PC-3 (cell line): Measurements from ENCODE around the gene SCN1A. TPM values are rescaled to one million over a fixed set of nuclear protein-coding genes. Genes with fewer than 3 reads are reported as not detected.

Source experiments
- ATAC-seq: fragments of 200-7000 bp; cut with Tn5 transposase; 2 replicates; pipeline ENCODE4 v1.9.1; 2020; ENCODE audit warnings: mild to moderate bottlenecking, moderate library complexity
- BruUV-seq: library from RNA; stranded (reverse); fragments of 400-500 nt; replicated peaks from 2 replicates; lab custom pipeline; 2021; lab: Mats Ljungman, UMichigan
- CTCF ChIA-PET: fragments of 300-600 bp; sonication (Branson Sonifier 250); formaldehyde crosslinking; loops from one replicate; lab custom pipeline; 2022; ENCODE audit warnings: antibody characterized with exemption; lab: Charles Lee
- POLR2A ChIA-PET: fragments of 300-600 bp; sonication (Branson Sonifier 250); formaldehyde crosslinking; loops from one replicate; lab custom pipeline; 2022; ENCODE audit warnings: antibody characterized with exemption; ENCODE audit not compliant: unreplicated experiment; lab: Charles Lee
- DNase-seq: peaks from one replicate; pipeline ENCODE4 v3.0.0-alpha.2; 2015
- H2AFZ ChIP-seq: fragments of 300-600 bp; sonication (generic); 2 replicates; pipeline ENCODE4 v1.6.0; 2016; ENCODE audit warnings: antibody characterized with exemption, low read length
- H3F3A ChIP-seq: fragments of 300-600 bp; sonication (generic); one replicate; pipeline ENCODE4 v1.6.0; 2017; ENCODE audit warnings: antibody characterized with exemption, low read length, control low read depth, mild to moderate bottlenecking; ENCODE audit not compliant: unreplicated experiment
- H3K27ac ChIP-seq: fragments of 300-600 bp; sonication (generic); 2 replicates; pipeline ENCODE4 v1.5.1; 2016; ENCODE audit warnings: mild to moderate bottlenecking, low read length
- H3K27me3 ChIP-seq: fragments of 300-600 bp; sonication (generic); 2 replicates; pipeline ENCODE4 v1.6.1; 2016; ENCODE audit warnings: low read length, mixed read lengths
- H3K36me3 ChIP-seq: fragments of 300-600 bp; sonication (generic); 2 replicates; pipeline ENCODE4 v1.6.1; 2016; ENCODE audit warnings: low read depth, mixed run types, low read length, mixed read lengths
- H3K4me1 ChIP-seq: fragments of 300-600 bp; sonication (generic); 2 replicates; pipeline ENCODE4 v1.5.1; 2016; ENCODE audit warnings: low read length; ENCODE audit not compliant: insufficient read depth
- H3K4me2 ChIP-seq: fragments of 300-600 bp; sonication (generic); 2 replicates; pipeline ENCODE4 v1.6.0; 2016; ENCODE audit warnings: low read length
- H3K4me3 ChIP-seq: fragments of 300-600 bp; sonication (generic); 2 replicates; pipeline ENCODE4 v1.5.1; 2016; ENCODE audit warnings: mild to moderate bottlenecking, low read length, mixed read lengths
- H3K79me2 ChIP-seq: fragments of 300-600 bp; sonication (generic); 2 replicates; pipeline ENCODE4 v1.6.1; 2017; ENCODE audit warnings: low read length, mixed read lengths
- H3K9ac ChIP-seq: fragments of 300-600 bp; sonication (generic); 2 replicates; pipeline ENCODE4 v1.6.0; 2016; ENCODE audit warnings: mild to moderate bottlenecking, low read length
- H3K9me2 ChIP-seq: fragments of 300-600 bp; sonication (generic); replicated peaks from 2 replicates; pipeline ENCODE4 v1.6.1; 2016; ENCODE audit warnings: mixed run types, low read length, mixed read lengths
- H3K9me3 ChIP-seq: fragments of 300-600 bp; sonication (generic); 2 replicates; pipeline ENCODE4 v1.6.1; 2016; ENCODE audit warnings: low read length, mixed read lengths
- H4K20me1 ChIP-seq: fragments of 300-600 bp; sonication (generic); 2 replicates; pipeline ENCODE4 v1.6.1; 2016; ENCODE audit warnings: low read length, mixed read lengths
- CTCF ChIP-seq: fragments of 300-600 bp; sonication (generic); conservative IDR thresholded peaks from 2 replicates; pipeline ENCODE4 v1.5.1; 2017; ENCODE audit warnings: antibody characterized with exemption, low read depth, mild to moderate bottlenecking, low read length
- EZH2 ChIP-seq: fragments of 300-600 bp; sonication (generic); IDR thresholded peaks from one replicate; pipeline ENCODE4 v1.6.1; 2017; ENCODE audit warnings: antibody characterized with exemption, mild to moderate bottlenecking, low read length; ENCODE audit not compliant: unreplicated experiment
- EZH2phosphoT487 ChIP-seq: fragments of 300-600 bp; sonication (generic); IDR thresholded peaks from 2 replicates; pipeline ENCODE4 v1.6.1; 2018; ENCODE audit warnings: mild to moderate bottlenecking, antibody characterized with exemption, low read length, borderline replicate concordance
- intact Hi-C: fragments of 100-400 bp; cut with micrococcal nuclease; formaldehyde crosslinking; loops from 2 replicates; pipeline ENCODE4 v1.9.0; 2023
- total RNA-seq: library from RNA; depleted of rRNA; stranded (reverse); fragments of >200 nt; gene quantifications from 2 replicates; pipeline ENCODE4 v1.2.3, GENCODE V29; 2014

SCN1A gene
- total RNA-seq, 1 experiment from 2014 or later: 0.04 TPM

- no peak overlapping the region for H3K27ac ChIP-seq
- H3F3A ChIP-seq: no peaks in the 10 kb centered on the region
- H3K9ac ChIP-seq: no peak overlapping the region
- TF ChIP-seq EZH2: no peak
- no peak for TF ChIP-seq CTCF
- TF ChIP-seq EZH2phosphoT487: no peak
- no peak overlapping the region for H2AFZ ChIP-seq
- H3K4me1 ChIP-seq: no peaks in the 10 kb centered on the region
- intact Hi-C loops: no loop called here
- H3K27me3 ChIP-seq: peaks cover 61% of the 10 kb centered on the region
- no peak overlapping the region for H3K4me2 ChIP-seq
- POLR2A ChIA-PET: no interaction called here
- H4K20me1 ChIP-seq: no peaks in the 10 kb centered on the region
- CTCF ChIA-PET: no interaction called here
- no peaks in the 10 kb centered on the region for H3K9me3 ChIP-seq
- no peaks in the 10 kb centered on the region for H3K36me3 ChIP-seq
- H3K9me2 ChIP-seq: no peaks in the 10 kb centered on the region
- no peak overlapping the region for H3K4me3 ChIP-seq
- no peaks in the 10 kb centered on the region for H3K79me2 ChIP-seq
- ATAC-seq (no peak), DNase-seq (no peak)
- no TSS peak for BruUV-seq
These were observed 8.0 kb upstream of the SCN1A start for GRCh38 chr2:166135849-166136258.

- Histone ChIP-seq H3K27ac (no peak overlapping the region), H3K9ac (no peak overlapping the region), H3F3A (no peaks in the 10 kb centered on the region), H4K20me1 (no peaks in the 10 kb centered on the region), H3K4me3 (no peak overlapping the region), H3K4me2 (no peak overlapping the region), H3K36me3 (no peaks in the 10 kb centered on the region), H3K9me3 (no peaks in the 10 kb centered on the region), H3K9me2 (no peaks in the 10 kb centered on the region), H3K27me3 (peaks cover 67% of the 10 kb centered on the region), H3K79me2 (no peaks in the 10 kb centered on the region), H3K4me1 (no peaks in the 10 kb centered on the region), H2AFZ (no peak overlapping the region)
- ChIA-PET POLR2A (no interaction called here), CTCF (no interaction called here)
- no peak for DNase-seq
- no peak for ATAC-seq
- BruUV-seq: no TSS peak
- TF ChIP-seq CTCF: no peak
- no peak for TF ChIP-seq EZH2phosphoT487
- TF ChIP-seq EZH2: no peak
- intact Hi-C loops: no loop called here
These were observed 7.5 kb upstream of the SCN1A start for GRCh38 chr2:166135152-166135848.

GRCh38 chr2:166134252-166135151 lies 6.7 kb upstream of the SCN1A start:
- H3F3A ChIP-seq: no peaks in the 10 kb centered on the region

More at GRCh38 chr2:166134252-166135151, 6.7 kb upstream of the SCN1A start:
- H3K9ac ChIP-seq: no peak overlapping the region
- DNase-seq: no peak
- no peaks in the 10 kb centered on the region for H4K20me1 ChIP-seq
- no peak overlapping the region for H3K4me2 ChIP-seq
- peaks cover 75% of the 10 kb centered on the region for H3K27me3 ChIP-seq
- no peak overlapping the region for H3K4me3 ChIP-seq
- BruUV-seq: no TSS peak
- H3K4me1 ChIP-seq: no peaks in the 10 kb centered on the region
- intact Hi-C loops: no loop called here
- H3K9me2 ChIP-seq: no peaks in the 10 kb centered on the region
- no peaks in the 10 kb centered on the region for H3K9me3 ChIP-seq
- no peaks in the 10 kb centered on the region for H3K36me3 ChIP-seq
- no peak for TF ChIP-seq EZH2phosphoT487
- no peak for TF ChIP-seq EZH2
- no peak for TF ChIP-seq CTCF
- no peak overlapping the region for H3K27ac ChIP-seq
- ChIA-PET POLR2A (no interaction called here), CTCF (no interaction called here)
- H2AFZ ChIP-seq: no peak overlapping the region
- ATAC-seq: no peak
- H3K79me2 ChIP-seq: no peaks in the 10 kb centered on the region
